ENCODE results near the gene ADAMTSL2. TPM values are rescaled to one million over a fixed set of nuclear protein-coding genes. Genes with fewer than 3 reads are reported as not detected.
A peak's percentile ranks its signal among the peaks of the same experiment; 100 is the strongest.

ADAMTSL2 gene
- total and polyA plus RNA-seq, 9 donors = 0.27 to 18.5 (median 1.9) TPM

GRCh38 chr9:133491656-133491925 lies 42.9 kb upstream of the ADAMTSL2 start:
- DNase-seq = no peak
- intact Hi-C loops (cut with DNase I) = loop anchor here in 1 of 4 donors (5.0 kb wide), 1 partner anchor 309 kb away; no protein-coding TSS in a partner anchor
- Histone ChIP-seq H3K9me3 (no peaks in the 10 kb centered on the region), H3K27ac (no peak overlapping the region), H3K4me1 (ENCODE audit: insufficient read depth) (peaks cover 13% of the 10 kb centered on the region), H3K4me3 (no peak overlapping the region), H3K27me3 (no peaks in the 10 kb centered on the region), H3K36me3 (no peaks in the 10 kb centered on the region)
- 74 to 92% (median 82%) methylated on average over 8 of the region's 8 CpGs for WGBS, 3 donors
- TF ChIP-seq CTCF (IDR thresholded peaks at IDR 0.05) = no peak
- TF ChIP-seq EP300 (IDR thresholded peaks at IDR 0.05) = no peak
- TF ChIP-seq POLR2A (IDR thresholded peaks at IDR 0.05) = no peak

- H3K27me3 ChIP-seq = no peaks in the 10 kb centered on the region
These were observed 42.2 kb upstream of the ADAMTSL2 start for GRCh38 chr9:133492061-133493021.

GRCh38 chr9:133493428-133493827 lies 41.1 kb upstream of the ADAMTSL2 start:
- Histone ChIP-seq H3K27ac (no peak overlapping the region), H3K27me3 (no peaks in the 10 kb centered on the region), H3K9me3 (no peaks in the 10 kb centered on the region), H3K4me3 (no peak overlapping the region), H3K36me3 (no peaks in the 10 kb centered on the region), H3K4me1 (ENCODE audit: insufficient read depth) (peaks cover 13% of the 10 kb centered on the region)
- DNase-seq = peak in 1 of 5 donors; percentile 25
- WGBS, 3 donors = 89 to 94% (median 91%) methylated on average over 10 to 11 of the region's 11 CpGs
- intact Hi-C loops (cut with DNase I) = loop anchor here in 1 of 4 donors (5.0 kb wide), 1 partner anchor 311 kb away; no protein-coding TSS in a partner anchor
- no peak for TF ChIP-seq CTCF (IDR thresholded peaks at IDR 0.05)
- TF ChIP-seq POLR2A (IDR thresholded peaks at IDR 0.05) = no peak
- no peak for TF ChIP-seq EP300 (IDR thresholded peaks at IDR 0.05)

More at GRCh38 chr9:133492061-133493021, 42.2 kb upstream of the ADAMTSL2 start:
- TF ChIP-seq CTCF (IDR thresholded peaks at IDR 0.05) (no peak), POLR2A (IDR thresholded peaks at IDR 0.05) (no peak), EP300 (IDR thresholded peaks at IDR 0.05) (no peak)
- Histone ChIP-seq H3K4me1 (ENCODE audit: insufficient read depth) (peaks cover 13% of the 10 kb centered on the region), H3K27ac (peak overlapping the region in 1 of 2 donors; percentile 35), H3K36me3 (no peaks in the 10 kb centered on the region), H3K9me3 (no peaks in the 10 kb centered on the region), H3K4me3 (no peak overlapping the region)
- 32 to 49% (median 38%) methylated on average over 31 to 33 of the region's 33 CpGs for WGBS, 3 donors
- intact Hi-C loops (cut with DNase I) = loop anchor here in 1 of 4 donors (5.0 kb wide), 1 partner anchor 310 kb away; no protein-coding TSS in a partner anchor
- DNase-seq = peak in 1 of 5 donors; percentile 24

- Histone ChIP-seq H3K27ac (no peak overlapping the region), H3K4me3 (no peak overlapping the region), H3K36me3 (no peaks in the 10 kb centered on the region), H3K4me1 (ENCODE audit: insufficient read depth) (peaks cover 13% of the 10 kb centered on the region), H3K27me3 (no peaks in the 10 kb centered on the region), H3K9me3 (no peaks in the 10 kb centered on the region)
- intact Hi-C loops (cut with DNase I) = loop anchor here in 1 of 4 donors (5.0 kb wide), 1 partner anchor 312 kb away; no protein-coding TSS in a partner anchor
- 84 to 91% (median 90%) methylated on average over 23 of the region's 23 CpGs for WGBS, 3 donors
- DNase-seq = peak in 1 of 5 donors; percentile 21
- TF ChIP-seq POLR2A (IDR thresholded peaks at IDR 0.05) (no peak), CTCF (IDR thresholded peaks at IDR 0.05) (no peak), EP300 (IDR thresholded peaks at IDR 0.05) (no peak)
These were observed 40.5 kb upstream of the ADAMTSL2 start for GRCh38 chr9:133493845-133494540.

Data from ovary (tissue), 9 donors.